Transverse colon (tissue), 4 donors: ENCODE measurements around the gene LRRC26. TPM values are rescaled to one million over a fixed set of nuclear protein-coding genes. Genes with fewer than 3 reads are reported as not detected.
A peak's percentile ranks its signal among the peaks of the same experiment; 100 is the strongest.

Experiments used
- DNase-seq: peaks from one replicate; pipeline ENCODE4 v3.0.0-alpha.2; 2019
- H3K27ac ChIP-seq, 4 donors: fragments of 200-600 bp; sonication (generic); 2 replicates each; pipeline ENCODE4 v1.5.1; 2016 to 2018; ENCODE audit warnings: inconsistent platforms in 4 of 4
- H3K27me3 ChIP-seq: fragments of 200-600 bp; sonication (generic); 2 replicates; pipeline ENCODE4 v1.5.1; 2017; ENCODE audit warnings: inconsistent platforms
- H3K36me3 ChIP-seq, 4 donors: fragments of 200-600 bp; sonication (generic); 2 replicates each; pipeline ENCODE4 v1.5.1; 2017 to 2019; ENCODE audit warnings: inconsistent platforms in 4 of 4
- H3K4me1 ChIP-seq, 4 donors: fragments of 200-600 bp; sonication (generic); 2 replicates each; pipeline ENCODE4 v1.5.1; 2017 to 2020; ENCODE audit warnings: inconsistent platforms in 4 of 4
- H3K4me3 ChIP-seq, 4 donors: fragments of 200-600 bp; sonication (generic); 1 replicate in 1 of 4; 2 replicates in 3 of 4; pipeline versions ENCODE4 v1.5.1 to v1.6.1; 2017 to 2019; ENCODE audit warnings: inconsistent platforms in 4 of 4
- H3K9me3 ChIP-seq, 2 donors: fragments of 200-600 bp; sonication (generic); 2 replicates each; pipeline ENCODE4 v1.5.1; 2017 to 2019; ENCODE audit warnings: inconsistent platforms in 2 of 2
- EP300 ChIP-seq: sonication (generic); formaldehyde crosslinking; IDR thresholded peaks from one replicate; pipeline ENCODE4 v1.6.1; 2017; ENCODE audit warnings: antibody characterized with exemption, low read depth
- POLR2A ChIP-seq: fragments of 450-650 bp; IDR thresholded peaks from one replicate; pipeline ENCODE4 v1.6.1; 2016; ENCODE audit warnings: antibody characterized with exemption, mild to moderate bottlenecking, moderate library complexity
- POLR2AphosphoS5 ChIP-seq, 3 donors: sonication (generic); formaldehyde crosslinking; IDR thresholded peaks; one replicate each; pipeline ENCODE4 v1.6.1; 2016; ENCODE audit warnings: antibody characterized with exemption in 3 of 3
- WGBS, 2 donors: methylation state at CpG; one replicate each; pipeline ENCODE4 v1.1.5; 2018; ENCODE audit warnings: low coverage in 1 of 2; 5-methylcytosine and 5-hydroxymethylcytosine counted together
- in situ Hi-C, 4 donors: fragments of 200-750 bp; cut with MboI; loops; one replicate each; pipeline versions ENCODE4 v1.15.0 to v1.15.1; 2017; ENCODE audit warnings: low sequenced_read_pairs in 3 of 4, low pct_ligation_motif_present in 1 of 4, low pct_unique_long_range_greater_than_20kb in 1 of 4
- intact Hi-C: fragments of 100-400 bp; cut with DNase I; formaldehyde crosslinking; loops from one replicate; pipeline ENCODE4 v1.15.1; 2023; ENCODE audit warnings: low total_unique reads
- total RNA-seq, 4 donors: library from RNA; depleted of rRNA; stranded (reverse); fragments of >200 nt; gene quantifications; one replicate each; pipeline ENCODE4 v1.1.0, GENCODE V29; 2016
- TF ChIP-seq, protein P1 (sequence below), 5 experiments: fragments of 200-600 bp in 3 of 5; fragments of 450-650 bp in 2 of 5; sonication (generic) in 3 of 5; IDR thresholded peaks; 1 replicate in 2 of 5; 2 replicates in 3 of 5; pipeline ENCODE4 v1.5.1; 2016 to 2017; ENCODE audit warnings: antibody characterized with exemption in 5 of 5, inconsistent platforms in 3 of 5, mild to moderate bottlenecking in 2 of 5, moderate library complexity in 1 of 5

Gene LRRC26
- total RNA-seq, 4 donors from 2014 or later: 31.8 to 437 (median 64.8) TPM

DNA sequence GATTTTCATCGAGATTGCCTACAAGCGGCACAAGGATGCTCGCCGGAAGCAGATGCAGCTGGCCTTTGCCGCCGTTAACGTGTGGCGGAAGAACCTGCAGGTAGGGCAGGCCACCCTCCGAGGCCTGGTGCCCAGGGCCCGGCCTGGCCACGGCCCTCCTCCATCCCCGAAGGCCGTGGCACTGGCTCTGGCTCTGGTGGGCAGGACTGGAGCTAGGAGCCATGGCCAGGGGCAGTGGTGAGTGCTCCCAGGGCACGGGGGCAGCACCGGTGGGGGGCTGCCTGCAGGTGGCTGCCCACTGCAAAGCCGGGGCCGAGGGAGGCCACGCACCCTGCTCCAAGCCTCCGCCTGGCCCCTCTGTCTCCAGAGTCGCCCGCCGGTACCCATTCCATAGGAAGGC is 6.0 kb downstream of the LRRC26 start:
- Histone ChIP-seq H3K9me3 (no peaks in the 10 kb centered on the region), H3K27ac (no peak overlapping the region), H3K36me3 (no peaks in the 10 kb centered on the region), H3K27me3 (peaks cover 100% of the 10 kb centered on the region), H3K4me3 (no peak overlapping the region), H3K4me1 (peaks cover 19 to 41% (median 36%) of the 10 kb centered on the region in 4 donors)
- in situ Hi-C loops (no loop called here), intact Hi-C loops (no loop called here)
- no peak for TF ChIP-seq EP300
- no peak for TF ChIP-seq POLR2AphosphoS5 (IDR thresholded peaks at IDR 0.05)
- TF ChIP-seq, protein P1, sequence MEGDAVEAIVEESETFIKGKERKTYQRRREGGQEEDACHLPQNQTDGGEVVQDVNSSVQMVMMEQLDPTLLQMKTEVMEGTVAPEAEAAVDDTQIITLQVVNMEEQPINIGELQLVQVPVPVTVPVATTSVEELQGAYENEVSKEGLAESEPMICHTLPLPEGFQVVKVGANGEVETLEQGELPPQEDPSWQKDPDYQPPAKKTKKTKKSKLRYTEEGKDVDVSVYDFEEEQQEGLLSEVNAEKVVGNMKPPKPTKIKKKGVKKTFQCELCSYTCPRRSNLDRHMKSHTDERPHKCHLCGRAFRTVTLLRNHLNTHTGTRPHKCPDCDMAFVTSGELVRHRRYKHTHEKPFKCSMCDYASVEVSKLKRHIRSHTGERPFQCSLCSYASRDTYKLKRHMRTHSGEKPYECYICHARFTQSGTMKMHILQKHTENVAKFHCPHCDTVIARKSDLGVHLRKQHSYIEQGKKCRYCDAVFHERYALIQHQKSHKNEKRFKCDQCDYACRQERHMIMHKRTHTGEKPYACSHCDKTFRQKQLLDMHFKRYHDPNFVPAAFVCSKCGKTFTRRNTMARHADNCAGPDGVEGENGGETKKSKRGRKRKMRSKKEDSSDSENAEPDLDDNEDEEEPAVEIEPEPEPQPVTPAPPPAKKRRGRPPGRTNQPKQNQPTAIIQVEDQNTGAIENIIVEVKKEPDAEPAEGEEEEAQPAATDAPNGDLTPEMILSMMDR (IDR thresholded peaks at IDR 0.05): no peak
- TF ChIP-seq POLR2A: no peak
- WGBS, 2 donors: 94% methylated on average over 13 of the region's 22 CpGs; no CpG with 5 or more reads in 1 of the 2 donors
- DNase-seq: no peak

DNA sequence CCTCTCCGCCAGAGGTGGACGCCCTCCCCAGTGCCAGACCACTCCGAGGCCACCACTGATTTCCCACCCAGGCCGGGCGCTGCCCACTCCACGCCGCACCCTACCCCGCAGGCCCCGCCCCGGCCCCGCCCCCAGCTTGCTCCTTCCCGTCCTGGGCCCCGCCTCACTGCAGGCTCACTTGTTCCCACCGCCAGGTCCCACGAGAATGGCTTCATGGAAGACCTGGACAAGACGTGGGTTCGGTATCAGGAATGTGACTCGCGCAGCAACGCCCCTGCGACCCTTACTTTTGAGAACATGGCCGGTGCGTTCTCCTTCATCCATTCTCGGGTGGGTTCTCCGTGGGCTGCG is 6.5 kb downstream of the LRRC26 start:
- Histone ChIP-seq H3K36me3 (no peaks in the 10 kb centered on the region), H3K9me3 (no peaks in the 10 kb centered on the region), H3K27ac (no peak overlapping the region), H3K4me3 (peak overlapping the region in 2 of 4 donors; percentile 7 to 19), H3K4me1 (peaks cover 16 to 37% (median 31%) of the 10 kb centered on the region in 4 donors), H3K27me3 (peaks cover 100% of the 10 kb centered on the region)
- 63% methylated on average over 13 of the region's 26 CpGs; no CpG with 5 or more reads in 1 of the 2 donors for WGBS, 2 donors
- no peak for DNase-seq
- intact Hi-C loops (no loop called here), in situ Hi-C loops (no loop called here)
- TF ChIP-seq POLR2AphosphoS5 (IDR thresholded peaks at IDR 0.05) (no peak), POLR2A (no peak), EP300 (no peak)
- TF ChIP-seq, protein P1 (IDR thresholded peaks at IDR 0.05): no peak

DNA sequence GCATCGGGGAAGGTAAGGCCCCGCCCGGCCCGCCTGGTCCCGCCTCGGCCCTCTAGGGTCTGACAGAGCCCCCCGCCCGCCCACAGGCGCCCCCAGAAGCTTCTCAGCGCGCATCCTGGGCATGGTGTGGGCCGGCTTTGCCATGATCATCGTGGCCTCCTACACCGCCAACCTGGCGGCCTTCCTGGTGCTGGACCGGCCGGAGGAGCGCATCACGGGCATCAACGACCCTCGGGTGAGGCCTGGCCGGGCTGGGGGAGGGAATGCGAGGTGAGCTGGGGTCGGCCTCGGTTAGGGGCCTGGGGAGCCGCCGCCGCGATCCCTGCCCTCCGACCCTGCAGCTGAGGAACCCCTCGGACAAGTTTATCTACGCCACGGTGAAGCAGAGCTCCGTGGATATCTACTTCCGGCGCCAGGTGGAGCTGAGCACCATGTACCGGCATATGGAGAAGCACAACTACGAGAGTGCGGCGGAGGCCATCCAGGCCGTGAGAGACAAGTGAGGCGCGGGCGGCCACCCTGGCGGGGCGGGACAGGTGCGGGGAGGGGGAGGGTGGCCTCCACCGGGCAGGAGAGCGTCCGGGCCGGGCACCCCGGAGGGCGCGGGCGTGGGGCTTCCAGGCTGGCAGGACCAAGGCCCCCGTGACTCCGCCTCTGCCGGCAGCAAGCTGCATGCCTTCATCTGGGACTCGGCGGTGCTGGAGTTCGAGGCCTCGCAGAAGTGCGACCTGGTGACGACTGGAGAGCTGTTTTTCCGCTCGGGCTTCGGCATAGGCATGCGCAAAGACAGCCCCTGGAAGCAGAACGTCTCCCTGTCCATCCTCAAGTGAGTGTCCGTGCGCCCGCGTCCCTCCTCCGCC is 7.1 kb downstream of the LRRC26 start:
- in situ Hi-C loops (no loop called here), intact Hi-C loops (no loop called here)
- WGBS, 2 donors: 18% methylated on average over 53 of the region's 74 CpGs; no CpG with 5 or more reads in 1 of the 2 donors
- no peak for TF ChIP-seq POLR2A
- TF ChIP-seq, protein P1 (IDR thresholded peaks at IDR 0.05): peak in 4 of 5 experiments; percentile 10 to 40 (median 26)
- Histone ChIP-seq H3K4me1 (peaks cover 10 to 30% (median 25%) of the 10 kb centered on the region in 4 donors), H3K4me3 (peak overlapping the region in 2 of 4 donors; percentile 7 to 19), H3K9me3 (no peaks in the 10 kb centered on the region), H3K27ac (peak overlapping the region in 1 of 4 donors; percentile 48), H3K36me3 (no peaks in the 10 kb centered on the region), H3K27me3 (peaks cover 100% of the 10 kb centered on the region)
- peak; percentile 63 for DNase-seq

DNA sequence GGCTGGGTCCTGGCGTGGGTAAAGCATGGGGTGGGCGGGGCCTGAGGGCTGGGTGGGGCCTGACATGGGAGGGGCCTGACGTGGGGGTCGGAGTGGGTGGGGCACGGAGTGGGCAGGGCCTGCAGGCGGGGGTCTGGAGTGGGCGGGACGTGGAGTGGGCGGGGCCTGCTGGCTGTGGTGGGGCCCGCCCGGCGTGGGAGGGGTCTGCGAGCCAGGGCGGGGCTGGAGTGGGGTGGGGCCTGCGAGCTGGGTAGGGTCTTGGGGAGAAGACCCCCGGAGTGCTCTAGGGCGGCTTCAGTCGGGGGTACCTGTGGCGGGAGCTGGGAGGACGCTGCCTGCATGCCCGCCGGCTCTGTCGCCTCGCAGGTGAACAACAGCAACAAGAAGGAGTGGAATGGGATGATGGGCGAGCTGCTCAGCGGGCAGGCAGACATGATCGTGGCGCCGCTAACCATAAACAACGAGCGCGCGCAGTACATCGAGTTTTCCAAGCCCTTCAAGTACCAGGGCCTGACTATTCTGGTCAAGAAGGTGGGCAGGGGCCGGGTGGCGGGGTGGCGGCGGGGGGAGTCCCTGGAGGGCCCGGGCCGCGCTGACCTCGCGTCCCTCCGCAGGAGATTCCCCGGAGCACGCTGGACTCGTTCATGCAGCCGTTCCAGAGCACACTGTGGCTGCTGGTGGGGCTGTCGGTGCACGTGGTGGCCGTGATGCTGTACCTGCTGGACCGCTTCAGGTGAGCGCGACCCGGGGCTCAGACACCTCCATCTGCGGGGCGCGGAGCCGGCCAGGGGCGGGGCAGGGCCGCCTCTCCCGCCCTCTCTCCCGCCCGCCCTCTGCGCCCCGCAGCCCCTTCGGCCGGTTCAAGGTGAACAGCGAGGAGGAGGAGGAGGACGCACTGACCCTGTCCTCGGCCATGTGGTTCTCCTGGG is 8.0 kb downstream of the LRRC26 start:
- DNase-seq: no peak
- H3K4me3 ChIP-seq: no peak overlapping the region
- intact Hi-C loops (no loop called here), in situ Hi-C loops (no loop called here)
- no peak for TF ChIP-seq EP300
- H3K4me1 ChIP-seq: peaks cover 9 to 25% (median 22%) of the 10 kb centered on the region in 4 donors
- H3K9me3 ChIP-seq: no peaks in the 10 kb centered on the region
- H3K27ac ChIP-seq: no peak overlapping the region
- no peaks in the 10 kb centered on the region for H3K36me3 ChIP-seq
- peaks cover 100% of the 10 kb centered on the region for H3K27me3 ChIP-seq
- 8% methylated on average over 54 of the region's 71 CpGs; no CpG with 5 or more reads in 1 of the 2 donors for WGBS, 2 donors
